B cell (primary cell): ENCODE data around the gene EFNB2. TPM values are rescaled to one million over a fixed set of nuclear protein-coding genes. Genes with fewer than 3 reads are reported as not detected.

Experiments used
- ATAC-seq: fragments of 200-7000 bp; cut with Tn5 transposase; one replicate; pipeline ENCODE4 v1.10.0; 2021; ENCODE audit warnings: low read depth, mild to moderate bottlenecking, moderate number of reproducible peaks, moderate library complexity
- CTCF ChIA-PET: fragments of 350-600 bp; sonication (Branson Sonifier 250); formaldehyde crosslinking; loops from one replicate; lab custom pipeline; 2021; ENCODE audit warnings: antibody characterized with exemption, inconsistent platforms; lab: Charles Lee
- POLR2A ChIA-PET: fragments of 350-600 bp; sonication (Branson Sonifier 250); formaldehyde crosslinking; loops from one replicate; lab custom pipeline; 2021; ENCODE audit warnings: antibody characterized with exemption; lab: Charles Lee
- DNase-seq: peaks from one replicate; pipeline ENCODE4 v3.0.0; 2013
- H2AFZ ChIP-seq: 2 replicates; pipeline ENCODE4 v1.6.1; 2012; ENCODE audit warnings: mild to moderate bottlenecking, low read depth, low read length; ENCODE audit not compliant: insufficient read depth, poor library complexity, severe bottlenecking
- H3K27ac ChIP-seq, 2 donors: 1 replicate in 1 of 2; 2 replicates in 1 of 2; pipeline ENCODE4 v1.5.1; 2012 to 2013; ENCODE audit warnings: low read length in 2 of 2, mild to moderate bottlenecking in 2 of 2, moderate library complexity in 1 of 2
- H3K27me3 ChIP-seq, 4 experiments: fragments of 200-600 bp in 1 of 4; sonication (generic) in 1 of 4; replicated peaks in 1 of 4; 1 replicate in 2 of 4; 2 replicates in 2 of 4; pipeline versions ENCODE4 v1.6.1 to v1.7.0; 2013 to 2016; ENCODE audit warnings: low read length in 3 of 4, mild to moderate bottlenecking in 2 of 4, mixed read lengths in 1 of 4, moderate library complexity in 1 of 4; ENCODE audit not compliant: insufficient read depth in 4 of 4, control insufficient read depth in 3 of 4; ENCODE audit errors: control extremely low read depth in 1 of 4
- H3K36me3 ChIP-seq, 2 experiments: replicated peaks in 1 of 2; 1 replicate in 1 of 2; 2 replicates in 1 of 2; pipeline versions ENCODE4 v1.6.1 to v1.7.1; 2013; ENCODE audit warnings: low read length in 1 of 2; ENCODE audit not compliant: insufficient read depth in 2 of 2, control insufficient read depth in 1 of 2; ENCODE audit errors: control extremely low read depth in 1 of 2, extremely low read depth in 1 of 2
- H3K4me1 ChIP-seq, 2 donors: fragments of 200-600 bp in 1 of 2; sonication (generic) in 1 of 2; 1 replicate in 1 of 2; 2 replicates in 1 of 2; pipeline versions ENCODE4 v1.5.1 to v1.6.1; 2013 to 2017; ENCODE audit warnings: low read length in 2 of 2; ENCODE audit not compliant: control insufficient read depth in 2 of 2, insufficient read depth in 2 of 2
- H3K4me2 ChIP-seq: replicated peaks from 2 replicates; pipeline ENCODE3; 2012; ENCODE audit warnings: mild to moderate bottlenecking, low read depth, low read length; ENCODE audit not compliant: poor library complexity, severe bottlenecking
- H3K4me3 ChIP-seq, 5 experiments: fragments of 200-600 bp in 1 of 5; sonication (generic) in 1 of 5; 1 replicate in 3 of 5; 2 replicates in 2 of 5; pipeline versions ENCODE4 v1.5.1 to v1.7.0; 2011 to 2016; ENCODE audit warnings: low read length in 4 of 5, mild to moderate bottlenecking in 4 of 5, low read depth in 2 of 5, control low read depth in 1 of 5, moderate library complexity in 1 of 5; ENCODE audit not compliant: insufficient read depth in 1 of 5; ENCODE audit errors: control extremely low read depth in 1 of 5, extremely low read depth in 1 of 5
- H3K79me2 ChIP-seq: fragments of 200-600 bp; sonication (generic); one replicate; pipeline ENCODE4 v1.6.0; 2016; ENCODE audit warnings: low read length; ENCODE audit not compliant: control insufficient read depth, insufficient read depth
- H3K9ac ChIP-seq: fragments of 200-600 bp; sonication (generic); 2 replicates; pipeline ENCODE4 v1.6.1; 2017; ENCODE audit warnings: mild to moderate bottlenecking, low read length, moderate library complexity
- H3K9me3 ChIP-seq, 3 donors: one replicate each; pipeline versions ENCODE4 v1.6.1 to v1.7.1; 2013; ENCODE audit warnings: low read length in 2 of 3; ENCODE audit not compliant: control insufficient read depth in 2 of 3, insufficient read depth in 1 of 3; ENCODE audit errors: control extremely low read depth in 1 of 3
- H4K20me1 ChIP-seq: 2 replicates; pipeline ENCODE4 v1.6.0; 2012; ENCODE audit warnings: mild to moderate bottlenecking, low read length; ENCODE audit not compliant: insufficient read depth, control insufficient read depth, poor library complexity, severe bottlenecking
- H3K27ac Mint-ChIP-seq: one replicate; pipeline ENCODE4 v1.8.0; 2021; ENCODE audit warnings: mixed read lengths
- H3K27me3 Mint-ChIP-seq: one replicate; pipeline ENCODE4 v1.8.0; 2021; ENCODE audit warnings: mixed read lengths
- H3K4me1 Mint-ChIP-seq: one replicate; pipeline ENCODE4 v1.8.0; 2021; ENCODE audit warnings: mixed read lengths
- H3K4me3 Mint-ChIP-seq: one replicate; pipeline ENCODE4 v1.8.0; 2021; ENCODE audit warnings: mixed read lengths
- H3K9me3 Mint-ChIP-seq: one replicate; pipeline ENCODE4 v1.8.0; 2022; ENCODE audit warnings: mixed read lengths; ENCODE audit not compliant: insufficient read depth
- CTCF ChIP-seq: fragments of 200-600 bp; IDR thresholded peaks from one replicate; pipeline ENCODE4 v1.8.0; 2022; ENCODE audit warnings: antibody characterized with exemption, mild to moderate bottlenecking
- EZH2 ChIP-seq: IDR thresholded peaks from 2 replicates; pipeline ENCODE4 v1.6.1; 2012; ENCODE audit warnings: borderline replicate concordance, low read depth, mild to moderate bottlenecking, moderate library complexity, low read length; ENCODE audit not compliant: insufficient read depth, poor library complexity, severe bottlenecking
- WGBS: methylation state at CpG from one replicate; pipeline ENCODE4 v1.1.5; 2013; ENCODE audit warnings: missing lambda C conversion rate; ENCODE audit not compliant: insufficient coverage; 5-methylcytosine and 5-hydroxymethylcytosine counted together
- intact Hi-C: fragments of 100-400 bp; cut with micrococcal nuclease; formaldehyde crosslinking; loops from one replicate; pipeline ENCODE4 v1.10.0; 2022
- polyA plus RNA-seq: library from polyadenylated mRNA; depleted of rRNA; stranded (reverse); fragments of >200 nt; gene quantifications from 2 replicates; pipeline ENCODE4 v1.2.3, GENCODE V29; 2012
- total RNA-seq, 2 donors: library from RNA; stranded (reverse); fragments of 120-200 nt in 1 of 2; gene quantifications; 1 replicate in 1 of 2; 2 replicates in 1 of 2; pipeline versions ENCODE4 v1.2.3 to v1.2.4, GENCODE V29; 2013 to 2022

Gene EFNB2
- total and polyA plus RNA-seq, 2 donors (not counting 1 experiment from before 2014, with no cell fraction given), result 0.04 to 1.2 TPM

GRCh38 chr13:106568299-106569003, 33.0 kb upstream of the EFNB2 start:
- Histone ChIP-seq H3K4me2 (peak overlapping the region; percentile 86), H3K4me1 (peaks cover 46 to 48% of the 10 kb centered on the region in 2 donors), H3K36me3 (no peaks in the 10 kb centered on the region), H2AFZ (peak overlapping the region; percentile 89), H3K27me3 (no peaks in the 10 kb centered on the region), H4K20me1 (peaks cover 39% of the 10 kb centered on the region), H3K9ac (peak overlapping the region; percentile 95), H3K79me2 (peaks cover 41% of the 10 kb centered on the region), H3K9me3 (no peaks in the 10 kb centered on the region), H3K27ac (peak overlapping the region; percentile 87 to 97), H3K4me3 (peak overlapping the region; percentile 65 to 98 (median 96))
- intact Hi-C loops, result loop anchor here (5.0 kb wide), 1 partner anchor 1659 kb away; no protein-coding TSS in a partner anchor
- ChIA-PET POLR2A (interaction anchor here (0.7 to 1.3 kb wide), 2 partner anchors 33 to 1653 kb away, joined by 5 read pairs; partner anchors contain the start of gene EFNB2), CTCF (interaction anchor here (5.6 kb wide), 1 partner anchor 32 kb away, joined by 56 read pairs; the partner anchor contains the start of gene EFNB2)
- DNase-seq (no peak), ATAC-seq (peak; percentile 1)
- peak overlapping the region; percentile 95 for H3K27ac Mint-ChIP-seq
- no peaks in the 10 kb centered on the region for H3K27me3 Mint-ChIP-seq
- TF ChIP-seq CTCF (no peak), EZH2 (no peak)
- H3K4me1 Mint-ChIP-seq, result peaks cover 49% of the 10 kb centered on the region
- no peaks in the 10 kb centered on the region for H3K9me3 Mint-ChIP-seq
- peak overlapping the region; percentile 90 for H3K4me3 Mint-ChIP-seq
- 60% methylated on average over 1 of the region's 11 CpGs for WGBS
